Fibroblast of villous mesenchyme (primary cell): ENCODE measurements around the gene UBR1. TPM values are rescaled to one million over a fixed set of nuclear protein-coding genes. Genes with fewer than 3 reads are reported as not detected.
A peak's percentile ranks its signal among the peaks of the same experiment; 100 is the strongest.
"Not testable (repeated sequence)": the region's sequence is repeated elsewhere in the genome, so short reads cannot be mapped to it uniquely, and the experiment has no call there.

Source experiments
- DNase-seq: peaks from one replicate; pipeline ENCODE4 v3.0.0-alpha.2; 2010; ENCODE audit warnings: low read depth
- H3K4me3 ChIP-seq: 2 replicates; pipeline ENCODE4 v1.5.1; 2011; ENCODE audit warnings: low read depth, mild to moderate bottlenecking, low read length
- total RNA-seq: library from RNA; depleted of rRNA; stranded (reverse); fragments of >200 nt; gene quantifications from 2 replicates; pipeline ENCODE4 v1.2.3, GENCODE V29; 2012
- TF ChIP-seq, protein P1 (sequence below): IDR thresholded peaks from 2 replicates; pipeline ENCODE4 v1.5.1; 2012; ENCODE audit warnings: low read depth, mild to moderate bottlenecking, low read length; ENCODE audit not compliant: insufficient read depth

Gene UBR1
- total RNA-seq, 1 donor = 76.0 TPM

DNA sequence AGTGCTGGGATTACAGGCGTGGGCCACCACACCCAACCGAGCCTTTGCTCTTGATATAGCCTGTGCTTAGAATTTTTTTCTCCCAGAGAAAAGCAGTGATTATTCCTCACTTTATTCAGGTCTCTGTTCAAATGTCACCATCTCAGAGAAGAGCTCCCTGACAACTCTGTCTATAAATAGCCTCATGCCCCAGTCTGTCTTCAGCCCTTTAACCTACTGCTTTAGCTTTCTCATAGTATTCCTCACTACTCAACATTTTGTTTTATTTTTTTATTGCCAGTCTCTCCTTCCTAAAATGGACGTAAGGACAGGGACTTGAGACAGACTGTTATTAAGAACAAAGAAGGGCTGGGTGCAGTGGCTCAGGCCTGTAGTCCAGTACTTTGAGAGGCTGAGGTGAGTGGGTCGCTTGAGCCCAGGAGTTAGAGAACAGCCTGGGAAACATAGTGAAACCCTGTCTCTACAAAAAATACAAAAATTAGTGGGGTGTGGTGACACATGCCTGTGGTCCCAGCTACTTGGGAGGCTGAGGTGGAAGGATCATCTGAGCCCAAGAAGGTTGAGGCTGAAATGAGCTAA, 106.5 kb downstream of the UBR1 start:
- TF ChIP-seq, protein P1, sequence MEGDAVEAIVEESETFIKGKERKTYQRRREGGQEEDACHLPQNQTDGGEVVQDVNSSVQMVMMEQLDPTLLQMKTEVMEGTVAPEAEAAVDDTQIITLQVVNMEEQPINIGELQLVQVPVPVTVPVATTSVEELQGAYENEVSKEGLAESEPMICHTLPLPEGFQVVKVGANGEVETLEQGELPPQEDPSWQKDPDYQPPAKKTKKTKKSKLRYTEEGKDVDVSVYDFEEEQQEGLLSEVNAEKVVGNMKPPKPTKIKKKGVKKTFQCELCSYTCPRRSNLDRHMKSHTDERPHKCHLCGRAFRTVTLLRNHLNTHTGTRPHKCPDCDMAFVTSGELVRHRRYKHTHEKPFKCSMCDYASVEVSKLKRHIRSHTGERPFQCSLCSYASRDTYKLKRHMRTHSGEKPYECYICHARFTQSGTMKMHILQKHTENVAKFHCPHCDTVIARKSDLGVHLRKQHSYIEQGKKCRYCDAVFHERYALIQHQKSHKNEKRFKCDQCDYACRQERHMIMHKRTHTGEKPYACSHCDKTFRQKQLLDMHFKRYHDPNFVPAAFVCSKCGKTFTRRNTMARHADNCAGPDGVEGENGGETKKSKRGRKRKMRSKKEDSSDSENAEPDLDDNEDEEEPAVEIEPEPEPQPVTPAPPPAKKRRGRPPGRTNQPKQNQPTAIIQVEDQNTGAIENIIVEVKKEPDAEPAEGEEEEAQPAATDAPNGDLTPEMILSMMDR = no peak
- H3K4me3 ChIP-seq = no peak overlapping the region
- no peak for DNase-seq

DNA sequence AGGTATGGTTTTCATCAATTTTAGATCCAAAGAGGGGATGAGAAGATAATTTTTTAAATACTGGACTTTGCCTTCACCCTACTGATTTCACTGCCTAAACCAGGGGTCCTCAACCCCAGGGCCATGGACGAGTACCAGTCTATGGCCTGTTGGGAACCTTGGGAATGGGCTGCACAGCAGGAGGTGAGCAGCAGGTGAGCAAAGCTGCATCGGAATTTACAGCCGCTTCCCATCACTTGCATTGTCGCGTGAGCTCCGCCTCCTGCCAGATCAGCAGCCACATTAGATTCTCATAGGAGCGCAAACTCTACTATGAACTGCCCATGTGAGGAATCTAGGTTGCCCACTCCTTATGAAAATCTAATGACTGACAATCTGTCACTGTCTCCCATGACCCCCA, 109.0 kb downstream of the UBR1 start:
- no peak overlapping the region for H3K4me3 ChIP-seq
- TF ChIP-seq, protein P1 = no peak
- no peak for DNase-seq

DNA sequence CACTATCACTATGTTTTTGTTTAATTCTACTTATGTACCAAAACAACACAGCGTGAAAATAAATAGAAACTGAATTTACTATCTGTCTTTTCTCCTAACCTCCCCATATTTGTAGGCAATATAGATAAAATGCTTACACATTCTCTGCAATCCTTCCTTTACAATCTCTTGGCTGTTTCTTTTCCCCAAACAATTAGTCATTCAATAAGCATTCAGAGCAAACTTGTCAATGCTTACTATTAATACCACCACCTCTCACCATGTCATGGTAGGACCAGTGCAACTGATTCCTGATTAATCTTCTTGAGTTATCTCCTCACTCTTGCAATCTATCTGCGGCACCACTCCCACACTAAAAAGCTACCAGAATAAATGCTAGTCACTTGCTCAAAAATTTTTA, 111.3 kb downstream of the UBR1 start:
- DNase-seq = peak; percentile 69
- TF ChIP-seq, protein P1 = no peak

DNA sequence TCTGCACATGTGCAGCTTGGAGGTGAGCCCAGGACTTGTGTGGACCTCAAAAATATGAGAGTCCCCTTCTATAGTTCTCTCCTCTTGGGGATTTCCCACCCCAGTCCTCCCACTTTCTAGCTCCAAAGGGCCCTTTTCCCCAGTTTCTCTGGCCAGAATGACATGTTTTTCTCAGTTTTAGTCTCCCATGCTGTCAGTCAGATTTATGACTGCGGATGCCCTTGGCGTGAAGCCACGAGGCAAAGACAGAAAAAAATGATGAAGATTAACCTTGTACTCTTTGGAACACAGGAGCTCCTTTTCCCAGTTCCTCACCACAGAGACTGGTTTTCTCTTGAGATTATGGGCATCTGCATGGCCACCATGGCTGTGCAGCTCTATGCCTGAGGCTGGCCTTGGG, 113.2 kb downstream of the UBR1 start:
- no peak overlapping the region for H3K4me3 ChIP-seq
- peak; percentile 10 for DNase-seq
- TF ChIP-seq, protein P1 = no peak

More for the DNA sequence above, 111.3 kb downstream of the UBR1 start:
- no peak overlapping the region for H3K4me3 ChIP-seq

DNA sequence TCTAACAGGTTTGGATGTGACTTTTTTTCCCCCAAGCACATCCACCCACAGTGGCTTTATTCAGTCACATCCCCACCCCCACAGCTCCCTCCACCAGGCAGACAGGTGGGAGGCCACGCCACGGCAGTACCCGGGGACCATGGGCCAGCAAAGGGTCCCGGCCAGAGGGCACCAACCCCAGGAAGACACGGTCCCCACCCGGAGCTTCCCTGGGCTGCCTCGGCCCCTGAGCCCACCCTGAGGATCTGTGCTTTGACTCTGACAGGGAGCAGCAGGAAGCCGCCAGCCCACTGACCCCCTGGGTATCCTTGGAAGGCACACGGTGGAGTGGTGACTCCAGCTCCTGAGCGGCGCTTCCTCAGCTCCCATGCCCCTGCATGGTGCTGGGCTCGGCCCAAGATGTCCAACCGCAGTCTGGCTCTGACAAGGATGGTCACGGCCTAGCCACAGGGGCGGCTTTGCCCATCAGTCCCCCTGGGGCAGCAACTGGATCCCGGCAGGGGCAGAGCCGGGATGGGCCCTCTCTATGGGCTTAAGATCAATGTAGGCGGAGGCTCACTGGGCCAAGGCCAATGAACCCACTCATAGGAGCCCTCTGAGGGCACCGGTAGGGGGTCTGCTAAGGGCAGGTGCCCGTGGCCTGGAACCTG, 119.0 kb downstream of the UBR1 start:
- no peak for DNase-seq
- TF ChIP-seq, protein P1 = no peak
- H3K4me3 ChIP-seq = no peak overlapping the region

DNA sequence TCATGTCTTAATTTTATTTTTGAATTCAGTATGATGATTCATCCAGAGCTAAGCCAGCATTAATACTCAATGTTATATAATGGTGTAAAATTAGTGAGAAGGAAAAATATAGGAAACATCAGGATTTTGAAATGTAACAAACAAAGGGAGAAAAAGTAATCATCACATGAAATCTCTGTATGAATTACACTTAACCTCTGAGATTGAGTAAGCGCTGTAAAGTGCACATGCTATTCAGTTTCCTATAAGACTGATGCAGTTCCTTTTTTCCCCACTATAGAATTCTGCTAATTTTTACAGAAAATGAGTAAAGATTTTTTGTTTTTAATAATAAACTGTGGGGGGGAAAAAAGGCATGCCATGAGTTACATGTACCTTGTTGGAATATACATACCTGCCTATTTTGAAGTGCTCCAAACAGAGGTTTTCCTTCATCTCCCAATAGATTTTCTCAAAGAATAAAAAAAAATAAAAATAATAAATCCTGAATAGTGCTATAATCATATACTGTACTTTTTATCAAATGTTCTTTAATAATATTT, 121.3 kb downstream of the UBR1 start:
- no peak overlapping the region for H3K4me3 ChIP-seq
- no peak for DNase-seq
- TF ChIP-seq, protein P1 = peak; percentile 6

- H3K4me3 ChIP-seq = not testable (repeated sequence)
- peak; percentile 40 for DNase-seq
Observed at GRCh38 chr15:42979113-42979512, 126.7 kb downstream of the UBR1 start.
